Measurements from ENCODE around the gene NLRP3. TPM values are rescaled to one million over a fixed set of nuclear protein-coding genes. Genes with fewer than 3 reads are reported as not detected.

Gene NLRP3
- total RNA-seq, 1 donor from 2014 or later: 1.4 TPM

DNA sequence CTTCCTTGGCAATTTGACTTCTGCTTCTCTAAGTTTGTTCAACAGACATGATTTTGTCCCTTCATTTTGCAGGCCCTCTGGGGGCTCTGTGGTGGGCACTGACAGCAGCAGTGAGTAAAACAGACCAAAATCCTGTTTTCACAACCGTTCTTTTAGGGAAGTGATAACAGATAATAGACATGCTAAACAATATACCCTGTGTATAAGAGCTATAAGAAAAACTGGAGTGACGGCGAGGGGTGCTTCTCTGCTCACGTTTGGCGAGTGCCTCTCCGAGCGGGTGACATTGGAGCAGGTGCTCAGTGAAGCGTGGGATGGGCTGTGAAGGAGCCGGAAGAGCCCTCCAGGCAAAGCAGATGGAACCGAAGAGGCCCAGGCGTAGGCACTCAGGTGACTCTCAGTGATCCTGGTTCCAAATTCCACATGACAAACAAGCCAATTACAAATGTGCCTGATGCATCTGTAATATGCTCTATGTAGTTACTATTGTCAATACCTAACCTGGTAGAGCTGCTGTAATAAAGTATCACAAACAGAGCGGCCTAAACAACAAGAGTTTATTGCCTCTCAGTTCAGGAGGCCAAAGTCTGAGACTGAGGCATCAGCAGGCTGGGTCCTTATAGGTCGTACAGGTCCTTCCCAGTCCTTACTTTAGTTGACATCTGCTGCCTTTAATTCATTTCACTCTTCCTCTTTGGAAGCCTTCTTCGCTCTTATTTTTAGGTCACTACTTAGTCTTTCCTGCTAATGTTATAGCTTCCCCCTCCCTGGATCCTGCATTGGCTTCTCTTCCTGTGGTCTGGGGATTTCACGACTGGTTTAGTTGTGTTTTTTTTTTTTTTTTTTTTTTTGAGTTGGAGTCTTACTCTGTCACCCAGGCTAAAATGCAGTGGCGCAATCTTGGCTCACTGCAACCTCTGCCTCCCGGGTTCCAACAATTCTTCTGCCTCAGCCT is 21.9 kb downstream of the NLRP3 start:
- DNase-seq: no peak

DNA sequence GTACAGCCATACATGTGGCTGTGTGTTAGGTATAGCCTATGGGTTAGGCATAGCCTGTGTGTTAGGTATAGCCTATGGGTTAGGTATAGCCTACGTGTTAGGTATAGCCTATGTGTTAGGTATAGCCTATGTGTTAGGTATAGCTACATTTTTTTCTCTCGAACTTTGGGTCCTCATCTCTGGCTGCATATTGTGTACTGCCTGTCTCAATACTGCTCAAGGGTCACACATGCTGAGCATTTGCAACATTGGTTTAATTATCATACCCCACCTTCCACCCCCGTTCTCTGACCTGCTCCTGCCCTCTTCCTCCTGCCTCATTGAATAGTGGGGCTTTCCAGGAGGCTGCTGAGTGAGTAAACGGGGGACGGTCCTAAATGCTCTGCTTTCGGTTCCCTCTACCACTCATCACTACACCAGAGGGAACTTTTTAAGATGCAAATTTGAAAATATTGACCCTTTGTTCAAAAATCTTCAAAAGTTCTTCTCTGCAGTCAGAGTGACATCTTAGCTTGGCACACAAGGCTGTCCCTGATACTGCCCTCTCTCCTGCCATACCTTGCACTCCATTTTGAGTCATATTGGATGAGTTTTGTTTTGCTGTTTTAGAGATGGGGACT is 24.1 kb downstream of the NLRP3 start:
- DNase-seq: no peak

DNA sequence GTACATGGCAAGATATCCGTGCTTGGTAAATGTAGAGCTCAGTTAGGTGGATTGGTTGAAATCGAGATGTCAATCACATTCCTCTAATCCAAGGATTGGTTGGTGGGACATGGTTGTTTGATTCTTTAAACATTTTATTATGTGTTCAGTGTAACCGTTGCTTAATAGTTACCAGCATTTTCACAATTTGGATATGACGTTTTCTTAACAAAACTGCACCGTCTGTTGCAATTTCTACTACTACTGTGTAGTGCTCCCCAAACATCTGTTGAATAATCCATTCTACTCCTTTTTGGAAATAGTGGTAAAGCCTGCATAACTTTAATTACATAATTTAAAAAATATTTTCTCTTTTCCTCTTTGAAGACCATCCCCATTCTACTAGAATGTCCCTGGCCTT is 25.6 kb downstream of the NLRP3 start:
- DNase-seq: no peak

DNA sequence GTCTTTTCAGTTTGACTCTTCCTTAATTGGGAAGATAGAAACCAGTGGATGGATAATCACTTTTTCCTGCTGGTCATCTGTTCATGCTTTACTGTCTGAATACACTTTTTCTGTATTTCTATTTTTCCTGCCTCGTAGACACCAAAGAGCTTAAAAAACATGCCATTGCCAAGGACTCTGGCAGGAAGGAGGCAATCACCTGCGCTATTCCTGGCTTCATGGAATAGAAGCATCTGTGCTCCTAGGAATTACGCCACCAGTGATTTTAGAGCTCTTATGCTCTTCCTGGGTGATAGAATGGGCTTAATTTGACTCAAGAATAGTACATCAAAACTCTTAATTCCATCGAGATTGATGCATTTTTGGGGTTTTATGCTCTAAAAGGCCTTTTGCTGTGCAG is 26.2 kb downstream of the NLRP3 start:
- no peak for DNase-seq

DNA sequence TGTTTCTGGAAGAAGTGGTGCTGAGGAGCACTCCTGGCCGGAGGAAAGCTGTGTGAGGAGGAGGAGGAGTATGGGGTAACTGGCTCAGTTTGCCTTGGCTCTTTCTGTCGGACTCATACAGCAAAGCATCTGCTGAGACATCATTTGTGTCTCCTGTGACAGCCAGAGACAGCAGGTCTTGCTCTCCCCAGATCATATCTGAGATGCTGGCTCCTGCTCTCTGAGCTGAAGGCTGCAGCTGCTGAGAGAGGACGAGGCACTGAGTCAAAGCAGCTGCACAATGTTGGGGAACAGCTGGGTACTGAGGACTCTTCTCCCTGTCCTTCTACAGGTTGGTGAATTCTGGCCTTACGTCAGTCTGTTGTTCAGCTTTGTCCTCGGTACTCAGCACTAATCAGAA is 27.7 kb downstream of the NLRP3 start:
- DNase-seq: no peak

DNA sequence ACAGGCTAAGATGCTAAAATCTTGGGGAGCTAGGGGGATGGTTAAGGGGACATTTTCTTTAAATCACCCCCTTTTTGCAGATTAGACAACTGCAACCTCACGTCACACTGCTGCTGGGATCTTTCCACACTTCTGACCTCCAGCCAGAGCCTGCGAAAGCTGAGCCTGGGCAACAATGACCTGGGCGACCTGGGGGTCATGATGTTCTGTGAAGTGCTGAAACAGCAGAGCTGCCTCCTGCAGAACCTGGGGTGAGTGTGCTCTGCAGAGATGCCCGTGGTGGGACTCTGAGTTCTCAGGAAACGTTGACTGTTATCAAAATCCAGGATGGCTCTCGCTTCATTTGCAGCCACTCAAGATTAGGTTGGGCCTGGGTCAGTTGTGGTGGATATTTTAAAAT is 28.6 kb downstream of the NLRP3 start:
- DNase-seq: no peak

DNA sequence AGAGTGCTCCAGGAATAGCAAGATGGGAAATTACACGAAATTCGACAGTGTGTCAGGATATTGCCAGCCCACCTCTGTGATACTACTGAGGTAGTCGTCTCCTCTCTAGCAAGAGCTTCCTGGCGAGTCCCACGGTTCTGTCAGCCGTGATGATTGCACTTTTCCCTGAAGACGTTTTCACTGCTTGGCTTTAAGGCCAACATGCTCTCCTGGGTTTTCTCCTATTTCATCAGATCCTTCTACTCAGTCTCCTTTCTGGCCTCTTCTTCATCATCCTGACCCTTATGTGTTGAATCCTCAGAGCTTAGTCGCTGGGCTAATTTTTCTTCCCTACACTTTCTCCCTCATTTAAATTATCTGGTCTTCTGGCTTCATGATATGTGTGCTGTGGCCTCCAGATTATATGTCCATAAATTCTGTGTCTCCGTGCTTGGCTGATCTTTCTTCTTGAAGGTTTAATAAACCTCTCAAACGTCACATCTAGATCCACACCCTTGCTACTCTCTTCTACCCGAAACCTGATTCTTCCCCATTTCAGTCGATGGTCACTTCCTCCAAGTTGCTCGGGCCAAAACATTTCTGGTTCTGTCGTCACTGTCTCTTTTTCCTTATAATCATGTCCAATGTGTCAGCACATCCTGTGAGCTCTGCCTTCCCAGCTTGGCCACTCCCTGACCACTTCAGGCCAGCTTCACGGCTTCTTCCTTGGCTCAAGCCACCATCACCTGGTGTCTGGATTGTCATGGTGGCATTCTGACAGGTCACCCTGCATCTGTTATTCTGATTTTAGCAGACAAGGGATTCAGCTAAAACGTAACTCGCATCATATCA is 29.8 kb downstream of the NLRP3 start:
- no peak for DNase-seq

DNA sequence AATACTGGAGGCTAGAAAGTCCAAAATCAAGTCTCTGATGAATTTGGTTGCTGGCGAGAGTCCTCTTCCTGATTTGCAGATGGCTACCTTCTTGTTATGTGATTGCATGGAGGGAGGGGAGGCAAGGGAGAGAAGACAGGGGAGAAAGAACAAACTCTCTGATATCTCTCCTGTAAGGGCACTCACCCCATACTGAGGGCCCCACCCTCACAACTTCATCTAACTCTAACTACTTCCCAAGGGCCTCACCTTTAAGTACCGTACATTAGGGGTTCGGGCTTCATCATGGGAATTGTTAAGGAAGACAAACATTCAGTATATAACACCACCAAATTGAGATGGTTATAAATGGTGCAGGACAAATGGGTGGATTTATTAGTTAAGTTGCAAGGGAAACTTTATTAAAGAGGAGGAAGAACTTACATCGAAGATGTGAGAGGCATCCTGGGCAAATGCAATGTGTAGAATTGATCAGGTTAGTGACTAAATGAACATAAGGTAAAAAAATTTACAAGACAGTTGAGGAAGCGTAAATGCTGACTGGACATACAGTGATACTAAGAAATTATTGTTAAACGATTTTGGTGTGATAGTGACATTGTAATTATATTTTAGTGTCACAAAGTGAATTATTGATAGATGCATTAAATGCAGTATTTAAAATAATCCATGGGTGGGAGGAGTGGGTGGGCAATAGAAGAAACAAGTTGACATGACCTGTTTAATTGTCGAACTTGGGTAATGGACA is 31.4 kb downstream of the NLRP3 start:
- no peak for DNase-seq

DNA sequence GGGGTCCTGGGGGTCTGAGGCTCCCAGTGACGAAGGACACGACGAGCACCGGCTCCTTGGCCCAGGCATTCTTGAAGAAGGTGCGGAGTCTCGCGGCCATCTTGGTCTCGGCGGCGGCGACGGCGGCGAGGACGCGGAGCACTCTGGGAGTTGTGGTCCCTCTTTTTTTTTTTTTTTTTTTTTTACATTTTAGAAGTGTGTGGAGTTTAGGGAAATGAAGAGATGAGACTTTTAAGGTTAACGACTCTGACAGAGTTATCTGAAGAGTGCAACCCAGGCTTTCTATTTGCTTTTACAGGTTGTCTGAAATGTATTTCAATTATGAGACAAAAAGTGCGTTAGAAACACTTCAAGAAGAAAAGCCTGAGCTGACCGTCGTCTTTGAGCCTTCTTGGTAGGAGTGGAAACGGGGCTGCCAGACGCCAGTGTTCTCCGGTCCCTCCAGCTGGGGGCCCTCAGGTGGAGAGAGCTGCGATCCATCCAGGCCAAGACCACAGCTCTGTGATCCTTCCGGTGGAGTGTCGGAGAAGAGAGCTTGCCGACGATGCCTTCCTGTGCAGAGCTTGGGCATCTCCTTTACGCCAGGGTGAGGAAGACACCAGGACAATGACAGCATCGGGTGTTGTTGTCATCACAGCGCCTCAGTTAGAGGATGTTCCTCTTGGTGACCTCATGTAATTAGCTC is 32.3 kb downstream of the NLRP3 start:
- peak; percentile 49 for DNase-seq

DNA sequence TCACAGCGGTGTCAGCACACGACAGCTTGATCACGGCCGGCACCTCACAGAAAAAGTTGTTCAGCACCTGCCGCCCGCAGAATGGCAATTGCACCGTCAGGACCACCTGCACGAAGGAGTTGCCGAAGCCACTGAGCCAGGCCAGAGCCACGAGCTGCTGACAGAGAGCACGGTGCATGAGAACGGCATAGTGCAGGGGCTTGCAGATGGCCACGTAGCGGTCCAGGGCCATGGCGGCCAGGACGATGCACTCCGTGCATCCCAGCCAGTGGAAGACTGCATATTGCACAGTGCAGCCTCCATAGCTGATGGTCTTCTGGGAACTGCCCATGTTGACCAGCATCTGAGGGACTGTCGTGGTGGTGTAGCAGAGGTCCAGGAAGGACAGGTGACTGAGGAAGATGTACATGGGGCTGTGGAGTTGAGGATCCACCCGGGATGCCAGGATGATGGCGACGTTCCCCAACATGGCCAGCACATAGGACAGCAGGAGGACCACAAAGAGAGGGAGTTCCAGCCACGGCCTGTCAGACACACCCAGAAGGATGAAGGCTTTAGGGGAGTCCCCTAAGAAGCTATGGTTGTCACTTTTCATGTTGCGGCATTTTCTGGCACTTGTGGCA is 35.5 kb downstream of the NLRP3 start:
- DNase-seq: no peak

DNA sequence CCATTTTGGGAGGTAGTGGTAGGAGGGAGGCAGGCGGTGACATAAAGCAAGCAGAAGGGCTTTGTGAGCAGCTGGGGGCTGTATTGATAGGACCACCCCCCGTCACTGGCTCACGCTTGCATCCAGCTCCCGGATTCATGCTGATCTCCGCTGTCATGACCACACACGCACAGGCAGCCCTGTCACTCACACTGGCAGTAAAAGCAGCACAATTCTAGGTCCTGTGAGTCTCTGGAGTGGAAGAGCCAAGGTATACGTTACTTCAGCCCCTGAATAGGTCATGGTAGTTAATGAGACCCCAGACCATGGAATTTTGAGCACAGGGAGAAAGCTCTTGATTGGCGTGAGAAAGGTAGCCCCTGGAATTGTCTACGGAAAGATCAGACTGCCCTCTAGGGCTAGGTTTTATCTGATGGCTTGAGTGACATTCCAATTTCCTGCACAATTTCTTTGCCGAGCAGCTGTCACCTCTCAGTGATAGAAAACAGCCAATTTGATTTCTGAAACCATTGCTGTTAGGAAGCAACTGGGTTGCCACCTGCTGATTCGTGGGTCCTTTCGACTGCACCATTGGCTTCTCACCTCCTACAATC is 36.6 kb downstream of the NLRP3 start:
- no peak for DNase-seq

DNA sequence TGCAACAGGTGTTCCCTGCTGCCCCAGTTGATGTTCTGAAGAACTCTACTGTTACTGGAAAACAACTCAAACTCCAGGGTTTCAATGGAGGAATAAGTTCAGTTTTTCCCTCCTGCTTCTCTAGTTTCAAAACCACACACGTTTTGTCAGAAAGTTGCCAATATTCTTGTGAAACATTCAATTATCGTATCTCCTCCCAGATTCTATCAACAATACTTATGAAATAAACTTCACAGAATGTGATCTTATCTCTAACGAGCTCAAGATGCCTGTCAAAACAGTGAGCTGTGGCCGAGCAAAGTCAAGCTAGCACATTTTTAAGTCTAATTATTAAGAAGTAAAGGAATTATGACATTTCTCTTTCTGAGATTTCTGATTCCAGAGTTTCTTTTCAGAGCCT is 37.3 kb downstream of the NLRP3 start:
- DNase-seq: no peak

DNA sequence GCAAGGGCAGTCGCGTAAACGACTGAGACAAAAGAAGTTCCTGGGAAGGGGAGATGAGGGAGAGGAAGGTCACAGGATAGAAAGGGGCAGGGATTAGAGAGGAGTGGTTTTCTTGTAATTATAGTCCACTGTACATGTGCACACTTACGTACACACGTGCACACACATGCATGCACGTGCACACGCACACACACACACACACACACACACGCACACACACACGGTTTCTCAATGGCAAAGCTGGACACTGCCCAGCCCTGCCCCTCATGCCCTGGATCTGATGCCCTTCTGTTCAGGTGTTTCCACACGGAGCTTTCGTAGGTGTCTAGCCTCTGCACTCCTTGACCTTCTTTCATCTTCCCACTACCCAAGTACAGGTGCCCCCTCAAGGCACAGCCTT is 38.0 kb downstream of the NLRP3 start:
- DNase-seq: no peak

DNA sequence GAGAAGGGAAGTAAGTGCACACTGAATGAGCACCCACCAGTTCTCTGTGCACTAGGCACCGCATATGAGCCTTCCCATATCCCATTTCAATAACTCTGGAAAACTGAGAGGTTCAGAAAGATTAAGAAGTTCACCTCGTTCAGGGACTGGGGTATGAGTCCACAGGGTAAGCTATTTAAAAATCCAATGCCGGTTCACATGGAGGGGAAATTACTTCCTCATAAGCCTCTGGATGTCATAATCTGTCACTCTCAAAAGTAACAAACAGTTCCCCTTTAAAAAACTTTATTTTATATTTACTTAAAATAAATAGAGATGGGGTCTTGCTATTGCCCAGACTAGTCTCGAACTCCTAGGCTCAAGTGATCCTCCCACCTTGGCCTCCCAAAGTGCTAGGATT is 40.0 kb downstream of the NLRP3 start:
- no peak for DNase-seq

DNA sequence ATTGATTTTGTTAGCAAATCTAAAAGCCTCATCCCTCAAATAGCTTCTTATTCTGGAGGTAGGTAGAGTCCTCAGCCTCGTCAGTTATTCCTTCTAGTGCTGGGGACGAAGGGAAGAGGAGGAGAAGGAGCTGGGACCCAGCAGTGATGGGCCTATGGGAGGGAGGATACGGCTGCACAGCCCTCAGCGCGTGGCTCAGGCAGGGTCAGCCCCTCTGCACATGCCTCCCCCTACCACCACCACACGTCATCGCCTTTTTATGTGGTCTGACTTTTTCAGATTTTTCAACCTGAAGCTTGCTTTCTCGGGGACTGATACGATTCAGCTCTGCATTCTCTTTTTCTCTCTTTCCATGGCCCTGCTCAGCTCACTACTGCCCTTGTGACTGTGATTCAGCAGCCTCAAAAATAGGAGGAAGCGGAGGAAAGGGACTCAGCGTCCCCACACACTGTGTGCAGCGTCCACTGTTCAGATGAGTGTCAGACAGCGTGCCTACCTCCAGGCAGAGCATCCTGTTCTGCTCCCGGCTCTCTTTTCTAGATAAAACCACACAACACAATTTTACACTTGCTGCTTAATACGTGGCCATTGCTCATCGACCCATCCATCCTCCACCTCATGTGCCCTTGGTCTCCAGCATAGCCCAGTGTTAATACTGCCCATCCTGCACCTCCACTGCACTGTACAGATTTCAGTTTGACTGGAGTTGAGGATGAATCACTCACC is 41.1 kb downstream of the NLRP3 start:
- DNase-seq: peak; percentile 65

DNA sequence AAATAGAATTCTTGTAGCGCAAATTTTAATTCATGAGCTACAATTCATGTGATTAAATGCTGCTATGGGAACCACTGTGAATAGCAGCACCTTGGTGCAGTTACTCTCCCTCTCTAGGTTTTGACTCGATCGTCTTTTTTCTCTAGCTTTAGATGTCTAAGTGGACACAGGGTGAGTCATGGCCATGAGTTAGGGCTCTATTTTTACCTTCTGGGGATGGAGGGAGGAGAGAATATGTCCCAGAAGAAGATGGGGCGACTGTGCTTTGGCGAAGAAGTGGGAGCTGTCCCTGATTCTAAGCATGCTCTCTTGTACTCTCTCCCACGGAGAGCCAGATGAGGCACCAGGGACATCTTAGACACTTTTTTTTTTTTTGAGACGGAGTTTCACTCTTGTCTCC is 43.5 kb downstream of the NLRP3 start:
- DNase-seq: no peak

DNA sequence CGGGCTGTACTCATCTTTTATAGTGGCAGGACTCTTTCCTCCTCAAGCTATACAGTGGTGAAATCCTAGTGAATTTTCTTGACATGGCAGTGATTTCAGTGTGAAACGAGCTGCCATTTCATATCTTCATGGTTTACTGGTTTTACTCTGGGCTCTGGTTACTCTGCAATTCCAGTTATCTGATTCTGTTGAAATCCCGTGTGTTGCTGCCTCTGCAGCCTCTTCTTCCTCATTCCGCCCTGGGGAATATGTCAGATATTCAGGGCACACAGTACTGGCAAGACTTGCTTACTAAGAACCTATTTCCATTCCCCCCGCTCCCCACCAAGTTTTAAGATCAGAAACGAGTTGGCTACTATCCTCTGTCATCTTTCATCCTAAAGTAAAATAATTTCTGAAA is 49.8 kb downstream of the NLRP3 start:
- DNase-seq: no peak

DNA sequence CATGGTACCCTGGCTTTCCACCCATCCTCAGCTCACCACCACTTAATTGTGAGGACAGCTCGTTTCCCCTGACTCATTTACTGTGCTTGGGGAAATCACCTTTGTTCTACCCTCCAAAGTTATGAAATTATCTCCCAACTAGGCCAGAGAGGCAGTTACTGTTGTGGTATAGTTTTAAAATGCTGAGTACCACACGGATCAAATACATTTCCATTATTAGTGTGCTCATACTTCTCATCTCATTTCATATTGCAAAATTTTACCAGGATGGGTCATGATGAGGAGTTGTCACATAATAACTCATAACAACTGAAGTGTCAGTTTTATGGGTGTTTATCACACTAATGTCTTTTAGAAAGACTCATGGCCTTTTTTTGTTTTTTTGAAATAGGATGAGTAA is 51.2 kb downstream of the NLRP3 start:
- no peak for DNase-seq

DNA sequence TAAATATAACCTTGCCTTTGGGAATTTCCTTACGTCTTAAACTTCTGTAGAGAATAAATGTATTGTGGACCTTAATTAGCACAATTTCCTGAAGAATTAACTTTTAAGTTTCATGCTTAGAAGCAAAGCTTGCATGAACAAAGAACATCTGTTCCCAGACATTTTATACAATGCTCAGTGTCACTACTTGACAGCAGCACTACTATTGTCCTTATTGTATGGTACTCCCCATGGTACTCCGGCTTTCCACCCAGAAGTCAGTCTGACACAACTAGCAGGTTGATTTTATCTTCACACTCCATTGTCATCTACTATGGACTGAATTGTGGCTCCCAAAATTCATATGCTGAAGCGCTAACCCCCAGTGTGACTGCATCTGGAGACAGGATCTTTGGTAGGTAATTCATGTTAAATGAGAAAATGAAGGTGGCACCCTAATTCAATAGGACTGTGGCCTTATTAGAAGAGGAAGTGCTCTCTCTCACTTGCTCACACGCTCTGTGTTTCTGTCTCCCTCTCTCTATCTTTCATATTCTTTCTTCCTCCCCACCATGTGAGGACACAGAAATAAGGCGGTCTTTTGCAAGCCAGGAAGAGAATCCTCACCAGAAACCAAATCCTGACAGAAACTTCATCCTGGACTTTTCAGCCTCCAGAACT is 52.6 kb downstream of the NLRP3 start:
- no peak for DNase-seq

DNA sequence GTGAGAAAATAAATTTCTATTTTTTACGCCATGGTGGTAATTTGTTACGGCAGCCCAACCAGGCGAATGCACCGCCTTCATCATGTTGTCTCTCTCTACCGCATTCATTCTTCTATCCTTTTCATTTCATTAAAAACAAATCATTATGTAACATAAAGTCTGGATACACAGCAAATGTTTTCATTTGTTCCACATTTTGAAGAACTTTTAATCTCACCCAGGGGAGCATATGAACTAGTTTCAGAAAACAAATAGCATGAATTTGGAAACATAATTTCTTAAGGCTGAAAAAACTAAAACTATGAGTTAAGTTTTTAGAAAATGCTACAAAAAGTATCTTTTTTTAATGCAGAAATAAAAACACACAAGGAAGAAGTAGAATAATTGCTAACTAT is 53.2 kb downstream of the NLRP3 start:
- no peak for DNase-seq

All from occipital lobe (tissue), 2 donors.